AG09319 (cell line): Measurements from ENCODE around the gene RACK1.

Experiments
- DNase-seq: peaks from one replicate; pipeline ENCODE4 v3.0.0-alpha.2; 2010; ENCODE audit warnings: low read depth; ENCODE audit errors: extremely low read depth
- CTCF ChIP-seq: IDR thresholded peaks from 2 replicates; pipeline ENCODE4 v1.5.1; 2011; ENCODE audit warnings: low read depth, mild to moderate bottlenecking, inconsistent platforms, low read length, moderate library complexity

RACK1 gene

GRCh38 chr5:181198905-181199519 lies 44.7 kb downstream of the RACK1 start:
- DNase-seq = no peak
- no peak for TF ChIP-seq CTCF

GRCh38 chr5:181198106-181198685 lies 45.5 kb downstream of the RACK1 start:
- TF ChIP-seq CTCF = no peak
- no peak for DNase-seq

GRCh38 chr5:181197326-181197951 lies 46.3 kb downstream of the RACK1 start:
- DNase-seq = no peak
- TF ChIP-seq CTCF = no peak

DNA sequence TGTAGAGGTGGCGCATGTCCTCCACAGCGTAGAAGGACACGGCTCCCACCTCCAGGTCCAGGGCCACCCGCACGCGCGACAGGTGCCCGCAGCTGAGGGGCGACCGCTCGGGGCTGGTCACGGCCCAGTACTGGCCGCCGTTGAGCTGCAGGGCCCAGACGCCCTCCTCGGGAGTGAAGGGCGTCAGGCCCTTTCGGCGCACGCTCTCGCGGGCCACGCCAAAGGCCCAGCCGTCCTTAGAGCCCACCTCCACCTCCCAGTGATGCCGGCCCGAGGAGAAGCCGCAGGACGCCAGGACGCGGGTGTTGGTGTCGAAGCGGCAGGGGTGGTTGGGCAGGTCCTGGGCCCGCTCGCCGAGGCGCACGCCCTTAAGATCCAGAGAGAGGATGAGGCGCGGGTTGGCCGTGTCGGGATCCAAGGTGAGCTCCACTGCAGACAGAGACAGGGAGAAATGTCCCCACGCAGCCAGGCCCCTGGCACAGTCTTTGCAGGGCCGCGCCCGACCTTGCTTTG lies 48.4 kb downstream of the RACK1 start:
- TF ChIP-seq CTCF = no peak
- DNase-seq = no peak

DNA sequence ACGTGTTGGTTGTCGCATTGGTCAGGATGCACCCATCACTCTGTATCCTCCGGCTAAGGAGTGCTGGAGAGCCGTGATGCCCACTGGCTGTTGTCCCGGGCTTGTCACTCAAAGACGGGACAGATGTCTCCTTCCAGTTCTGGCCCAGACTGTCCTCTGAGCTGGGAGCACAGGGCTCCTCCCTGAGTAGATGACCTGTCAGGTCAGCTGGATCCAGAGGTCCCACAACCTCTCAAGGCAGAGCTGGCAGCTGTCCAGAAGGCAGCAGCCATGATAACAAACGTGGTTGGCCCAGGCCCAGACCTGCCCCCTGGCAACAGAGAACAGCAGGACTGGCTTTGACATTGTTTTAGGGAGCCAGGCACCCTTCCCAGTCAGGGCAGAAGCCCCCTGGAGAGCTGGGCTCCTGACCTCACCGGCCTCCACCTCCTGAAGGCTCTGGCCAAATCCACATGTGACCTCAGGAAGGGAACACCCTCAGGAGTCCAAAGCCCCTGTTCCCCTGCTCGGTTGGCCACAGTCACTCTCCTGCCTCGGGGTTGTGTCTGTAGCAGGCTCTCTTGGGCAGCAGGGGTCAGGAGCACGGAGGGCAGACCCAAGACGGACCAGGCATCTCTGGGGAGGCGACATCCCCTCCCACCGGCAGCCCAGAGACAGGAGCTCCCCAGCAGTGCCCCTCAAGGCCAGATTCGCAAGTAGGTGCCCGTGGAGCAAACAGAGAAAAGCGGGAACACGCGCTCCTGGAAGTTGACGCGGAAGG lies 49.0 kb downstream of the RACK1 start:
- no peak for DNase-seq
- TF ChIP-seq CTCF = no peak

DNA sequence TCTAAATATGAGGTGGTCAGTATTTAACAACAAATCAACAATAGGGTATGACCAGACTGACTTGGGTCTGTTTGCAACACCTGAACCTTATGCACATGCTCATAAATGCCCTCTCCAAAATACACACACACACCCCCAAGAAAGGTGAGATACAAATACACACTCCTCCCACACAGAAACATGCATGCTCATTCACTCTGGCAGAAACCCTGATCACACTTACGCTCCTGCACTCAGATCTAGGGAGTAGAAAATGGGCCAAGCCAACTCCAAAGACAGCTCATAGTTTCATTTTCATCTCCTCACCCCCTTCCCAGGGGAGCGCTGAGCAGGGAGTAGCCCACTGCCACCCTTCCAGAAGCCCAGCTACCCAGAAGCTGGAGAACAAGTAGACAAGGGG lies 50.0 kb downstream of the RACK1 start:
- no peak for DNase-seq
- no peak for TF ChIP-seq CTCF
